Measurements from ENCODE around the gene SIRT7. TPM values are rescaled to one million over a fixed set of nuclear protein-coding genes. Genes with fewer than 3 reads are reported as not detected.

The SIRT7 gene
- total RNA-seq, 1 donor from 2014 or later, result 30.2 TPM

- H3K9ac ChIP-seq (ENCODE audit: low read length), result no peak overlapping the region
- no peak for DNase-seq (ENCODE audit: low read depth)
- H2AFZ ChIP-seq (ENCODE audit: low read depth, low read length), result no peak overlapping the region
- H3K9me3 ChIP-seq (ENCODE audit: insufficient read depth, low read depth, low read length), result no peaks in the 10 kb centered on the region
- Mint-ChIP-seq H3K9me3 (ENCODE audit: unreplicated experiment) (no peaks in the 10 kb centered on the region), H3K4me1 (ENCODE audit: low read depth, unreplicated experiment) (peaks cover 2% of the 10 kb centered on the region), H3K36me3 (ENCODE audit: low read depth, unreplicated experiment) (peaks cover 2% of the 10 kb centered on the region), H3K27ac (ENCODE audit: unreplicated experiment) (no peak overlapping the region), H3K4me3 (ENCODE audit: unreplicated experiment) (no peak overlapping the region), H3K27me3 (ENCODE audit: low read depth, unreplicated experiment) (peaks cover 12% of the 10 kb centered on the region)
- H3K4me1 ChIP-seq (ENCODE audit: insufficient read depth, low read length), result peaks cover 6% of the 10 kb centered on the region
- H3K36me3 ChIP-seq (ENCODE audit: insufficient read depth, low read length), result no peaks in the 10 kb centered on the region
- no peak overlapping the region for H3K27ac ChIP-seq (ENCODE audit: low read depth, low read length)
- H3K4me2 ChIP-seq (ENCODE audit: low read length), result no peak overlapping the region
- TF ChIP-seq EZH2 (IDR thresholded peaks at IDR 0.05; ENCODE audit: insufficient read depth, low read length) (no peak), CTCF (IDR thresholded peaks at IDR 0.05; ENCODE audit: insufficient read depth, low read depth, low read length) (no peak)
- peaks cover 10% of the 10 kb centered on the region for H3K79me2 ChIP-seq (ENCODE audit: insufficient read depth, low read length)
- peaks cover 13% of the 10 kb centered on the region for H3K27me3 ChIP-seq (ENCODE audit: insufficient read depth, low read length)
- H4K20me1 ChIP-seq (ENCODE audit: insufficient read depth, low read length), result no peaks in the 10 kb centered on the region
- FAIRE-seq, result no peak
- H3K4me3 ChIP-seq (ENCODE audit: insufficient read depth, low read depth, low read length), result no peak overlapping the region
Observed at GRCh38 chr17:81940538-81941483, 22.8 kb upstream of the SIRT7 start.

DNA sequence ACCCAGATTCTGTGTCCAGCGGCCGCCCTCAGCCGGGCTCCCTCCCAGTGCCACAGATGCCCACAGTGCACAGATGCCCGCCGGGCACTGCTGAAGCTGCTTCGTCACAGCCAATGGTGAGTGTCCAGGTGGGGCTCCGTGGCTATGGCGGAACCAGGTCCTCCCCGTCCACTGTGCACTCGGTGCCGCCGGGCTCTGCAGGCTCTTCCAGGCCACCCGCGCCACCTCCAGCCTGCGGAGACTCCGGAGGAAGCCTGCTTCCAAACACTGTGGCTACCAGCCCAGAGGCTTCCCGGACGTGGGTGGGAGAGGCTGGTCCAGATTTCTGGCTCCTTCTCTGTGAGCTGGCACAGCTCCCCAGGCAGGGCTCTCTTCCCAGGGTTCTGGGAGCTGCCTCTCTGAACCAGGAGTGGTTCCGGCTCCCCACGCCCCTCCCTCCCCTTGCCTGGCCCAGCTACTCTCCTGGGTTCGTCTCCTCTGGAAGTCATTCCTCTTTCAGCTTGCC, 22.0 kb upstream of the SIRT7 start:
- H3K4me3 Mint-ChIP-seq (ENCODE audit: unreplicated experiment), result no peak overlapping the region
- H3K27me3 Mint-ChIP-seq (ENCODE audit: low read depth, unreplicated experiment), result peaks cover 12% of the 10 kb centered on the region
- peaks cover 13% of the 10 kb centered on the region for H3K27me3 ChIP-seq (ENCODE audit: insufficient read depth, low read length)
- H3K9ac ChIP-seq (ENCODE audit: low read length), result no peak overlapping the region
- peaks cover 18% of the 10 kb centered on the region for H3K79me2 ChIP-seq (ENCODE audit: insufficient read depth, low read length)
- H4K20me1 ChIP-seq (ENCODE audit: insufficient read depth, low read length), result peaks cover 8% of the 10 kb centered on the region
- TF ChIP-seq CTCF (IDR thresholded peaks at IDR 0.05; ENCODE audit: insufficient read depth, low read depth, low read length) (no peak), EZH2 (IDR thresholded peaks at IDR 0.05; ENCODE audit: insufficient read depth, low read length) (no peak)
- H3K4me1 ChIP-seq (ENCODE audit: insufficient read depth, low read length), result peaks cover 6% of the 10 kb centered on the region
- H3K27ac ChIP-seq (ENCODE audit: low read depth, low read length), result no peak overlapping the region
- no peaks in the 10 kb centered on the region for H3K9me3 Mint-ChIP-seq (ENCODE audit: unreplicated experiment)
- no peak overlapping the region for H2AFZ ChIP-seq (ENCODE audit: low read depth, low read length)
- H3K4me3 ChIP-seq (ENCODE audit: insufficient read depth, low read depth, low read length), result no peak overlapping the region
- H3K27ac Mint-ChIP-seq (ENCODE audit: unreplicated experiment), result no peak overlapping the region
- FAIRE-seq, result no peak
- H3K4me1 Mint-ChIP-seq (ENCODE audit: low read depth, unreplicated experiment), result peaks cover 5% of the 10 kb centered on the region
- H3K4me2 ChIP-seq (ENCODE audit: low read length), result no peak overlapping the region
- H3K9me3 ChIP-seq (ENCODE audit: insufficient read depth, low read depth, low read length), result no peaks in the 10 kb centered on the region
- H3K36me3 ChIP-seq (ENCODE audit: insufficient read depth, low read length), result no peaks in the 10 kb centered on the region
- peaks cover 4% of the 10 kb centered on the region for H3K36me3 Mint-ChIP-seq (ENCODE audit: low read depth, unreplicated experiment)
- no peak for DNase-seq (ENCODE audit: low read depth)
